Stomach (tissue), 4 donors: ENCODE data around the gene LIPF.

Experiments used
- CTCF ChIP-seq, 7 experiments: fragments of 450-650 bp in 4 of 7; fragments of 200-600 bp in 3 of 7; sonication (generic) in 3 of 7; IDR thresholded peaks; one replicate each; pipeline ENCODE4 v1.5.1; 2016 to 2019; ENCODE audit warnings: antibody characterized with exemption in 7 of 7, control low read depth in 2 of 7, mild to moderate bottlenecking in 1 of 7
- POLR2A ChIP-seq, 4 donors: fragments of 450-650 bp; IDR thresholded peaks; one replicate each; pipeline ENCODE4 v1.6.1; 2016; ENCODE audit warnings: antibody characterized with exemption in 4 of 4, control low read depth in 2 of 4, mild to moderate bottlenecking in 1 of 4, moderate library complexity in 1 of 4

GRCh38 chr10:88618496-88618895 lies 45.7 kb upstream of the LIPF start:
- TF ChIP-seq CTCF (IDR thresholded peaks at IDR 0.05) (no peak), POLR2A (IDR thresholded peaks at IDR 0.05) (no peak)
